Skin of body (tissue), 2 donors: ENCODE results near the gene ANAPC10. TPM values are rescaled to one million over a fixed set of nuclear protein-coding genes. Genes with fewer than 3 reads are reported as not detected.
"Not testable (repeated sequence)": the region's sequence is repeated elsewhere in the genome, so short reads cannot be mapped to it uniquely, and the experiment has no call there.

Experiments
- DNase-seq: peaks from one replicate; lab custom pipeline; 2025; lab: John Stamatoyannopoulos, UW
- total RNA-seq: library from RNA; depleted of rRNA; stranded (reverse); fragments of >200 nt; gene quantifications from one replicate; pipeline ENCODE4 v1.2.3, GENCODE V29; 2014

ANAPC10 gene
- total RNA-seq, 1 donor from 2014 or later, result 29.3 TPM

DNA sequence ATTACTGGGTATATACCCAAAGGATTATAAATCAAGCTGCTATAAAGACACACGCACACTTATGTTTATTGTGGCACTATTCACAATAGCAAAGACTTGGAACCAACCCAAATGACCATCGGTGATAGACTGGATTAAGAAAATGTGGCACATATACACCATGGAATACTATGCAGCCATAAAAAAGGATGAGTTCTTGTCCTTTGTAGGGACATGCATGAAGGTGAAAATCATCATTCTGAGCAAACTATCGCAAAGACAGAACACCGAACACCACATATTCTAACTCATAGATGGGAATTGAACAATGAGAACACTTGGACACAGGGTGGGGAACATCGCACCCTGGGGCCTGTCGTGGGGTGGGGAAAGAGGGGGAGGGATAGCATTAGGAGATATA is 87.7 kb downstream of the ANAPC10 start:
- not testable (repeated sequence) for DNase-seq

DNA sequence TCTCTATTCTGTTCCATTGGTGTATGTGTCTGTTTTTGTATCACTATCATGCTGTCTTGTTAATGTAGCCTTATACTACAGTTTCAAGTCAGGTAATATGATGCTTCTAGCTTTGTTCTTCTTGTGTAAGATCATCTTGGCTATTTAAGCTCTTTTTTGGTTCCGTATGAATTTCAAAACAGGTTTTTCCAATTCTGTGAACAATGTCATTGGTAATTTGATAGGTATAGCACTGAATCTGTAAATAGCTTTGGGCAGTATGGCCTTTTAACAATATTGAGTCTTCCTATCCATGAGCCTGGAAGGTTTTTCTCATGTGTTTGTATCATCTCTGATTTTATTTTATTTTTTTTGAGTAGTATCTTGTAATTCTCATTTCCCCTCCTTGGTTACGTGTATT is 94.3 kb downstream of the ANAPC10 start:
- no peak for DNase-seq

DNA sequence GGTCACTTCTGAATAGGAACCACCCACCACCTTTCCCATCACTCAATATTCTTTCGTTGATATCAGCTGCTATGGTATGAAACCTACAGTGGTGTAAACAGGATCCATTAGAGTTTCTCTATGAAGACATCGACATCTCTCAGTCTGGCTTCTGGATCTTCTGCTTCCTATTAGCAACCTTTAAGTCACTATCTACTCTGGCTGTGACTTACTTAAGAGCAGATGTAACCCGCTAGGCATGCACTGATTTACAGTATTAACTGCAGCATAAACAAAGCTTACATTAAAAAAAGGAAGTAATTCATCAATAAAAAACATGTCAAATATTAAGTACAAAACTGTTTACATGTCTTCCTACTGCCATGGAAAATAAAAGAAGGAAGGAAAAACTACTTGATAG is 96.4 kb downstream of the ANAPC10 start:
- DNase-seq, result no peak

DNA sequence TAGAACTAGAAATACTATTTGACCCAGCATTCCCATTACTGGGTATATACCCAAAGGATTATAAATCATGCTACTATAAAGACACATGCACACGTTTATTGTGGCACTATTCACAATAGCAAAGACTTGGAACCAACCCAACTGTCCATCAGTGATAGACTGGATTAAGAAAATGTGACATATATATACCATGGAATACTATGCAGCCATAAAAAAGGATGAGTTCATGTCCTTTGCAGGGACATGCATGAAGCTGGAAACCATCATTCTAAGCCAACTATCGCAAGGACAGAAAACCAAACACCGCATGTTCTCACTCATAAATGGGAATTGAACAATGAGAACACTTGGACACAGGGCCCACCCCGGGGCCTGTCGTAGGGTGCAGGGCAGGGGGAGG is 97.3 kb downstream of the ANAPC10 start:
- DNase-seq, result not testable (repeated sequence)

DNA sequence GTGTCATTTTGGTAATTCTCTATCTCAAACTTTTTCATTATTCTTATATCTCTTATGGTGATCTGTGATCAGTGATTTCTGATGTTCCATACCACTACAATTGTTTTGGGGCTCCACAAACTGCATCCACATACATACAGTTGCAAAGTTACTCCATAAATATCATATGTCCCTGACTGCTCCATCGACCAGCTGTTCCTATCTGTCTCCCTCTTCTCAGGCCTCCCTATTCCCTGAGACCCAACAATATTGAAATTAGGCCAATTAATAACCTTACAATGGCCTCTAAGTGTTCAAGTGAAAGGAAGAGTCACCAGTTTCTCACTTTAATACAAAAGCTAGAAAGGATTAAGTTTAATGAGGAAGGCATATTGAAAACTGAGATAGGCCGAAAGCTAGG is 108.7 kb downstream of the ANAPC10 start:
- DNase-seq, result no peak

DNA sequence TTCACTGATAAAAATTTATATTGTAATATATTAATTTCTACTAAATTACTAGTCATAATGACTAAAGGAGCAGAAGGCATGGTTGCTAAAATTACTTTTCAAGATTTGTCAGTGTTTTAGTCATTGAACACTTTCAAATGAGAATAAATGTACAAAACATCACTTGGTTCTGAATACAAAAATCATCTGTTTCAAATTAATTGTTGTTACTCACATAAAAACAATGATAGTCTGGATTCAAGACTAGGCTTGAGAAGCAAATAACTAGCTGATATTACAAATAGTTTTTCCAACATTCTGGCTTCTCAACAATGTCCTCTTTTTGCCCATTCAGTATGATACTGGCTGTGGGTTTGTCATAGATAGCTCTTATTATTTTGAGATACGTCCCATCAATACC is 112.5 kb downstream of the ANAPC10 start:
- DNase-seq, result no peak

DNA sequence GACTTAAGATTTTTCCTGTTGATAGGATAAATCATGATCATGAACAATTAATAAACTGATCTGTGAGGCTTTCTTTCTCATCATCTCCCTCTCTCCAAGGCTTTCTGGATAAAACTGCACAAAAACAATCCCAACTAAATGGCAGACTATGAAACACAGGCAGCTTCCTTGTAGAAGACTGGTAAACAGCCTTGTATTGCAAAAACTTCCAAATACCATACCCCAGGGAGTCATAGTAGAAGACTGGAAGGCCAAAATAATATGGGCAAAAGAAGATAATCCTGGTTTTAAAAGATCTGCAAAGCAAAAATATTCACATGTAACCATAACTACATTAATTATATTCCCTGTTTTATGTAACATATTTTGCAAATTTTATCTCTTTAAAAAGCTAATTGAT is 113.0 kb downstream of the ANAPC10 start:
- DNase-seq, result no peak

DNA sequence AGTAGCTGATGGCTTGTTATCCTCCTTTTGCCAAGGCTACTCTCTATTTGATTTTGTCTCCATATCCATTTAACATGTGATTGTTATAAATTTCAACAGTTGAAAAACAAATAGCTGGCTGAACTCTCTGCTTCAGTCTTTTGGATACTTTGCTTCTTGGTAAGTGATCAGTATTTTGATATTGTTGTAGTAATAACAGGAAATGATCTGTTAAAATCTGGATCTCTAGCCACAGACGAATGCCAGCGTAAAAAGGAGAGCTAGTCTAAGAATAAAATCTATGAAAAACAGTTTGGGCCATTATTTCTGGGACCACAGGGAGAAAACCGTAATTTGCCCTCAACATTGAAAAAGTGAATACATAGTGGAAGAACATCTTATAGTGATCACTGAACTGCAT is 113.8 kb downstream of the ANAPC10 start:
- no peak for DNase-seq

DNA sequence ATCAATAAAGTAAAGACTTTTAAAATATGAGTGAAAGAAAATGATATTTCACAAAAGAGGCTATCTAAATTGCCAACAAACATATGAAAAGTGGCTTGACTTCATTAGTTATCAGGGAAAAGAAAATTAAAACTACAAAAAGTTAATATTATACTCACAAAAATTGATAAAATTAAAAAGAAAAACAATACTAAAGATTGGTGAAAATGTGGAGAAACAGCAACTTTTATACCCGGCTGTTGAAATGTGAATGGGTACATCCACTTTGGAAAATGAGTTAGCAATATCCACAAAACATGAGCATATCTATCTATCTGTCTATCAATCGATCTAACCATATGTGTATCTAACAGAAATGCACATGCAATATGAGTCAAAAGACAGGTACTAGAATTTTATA is 122.3 kb downstream of the ANAPC10 start:
- no peak for DNase-seq

DNA sequence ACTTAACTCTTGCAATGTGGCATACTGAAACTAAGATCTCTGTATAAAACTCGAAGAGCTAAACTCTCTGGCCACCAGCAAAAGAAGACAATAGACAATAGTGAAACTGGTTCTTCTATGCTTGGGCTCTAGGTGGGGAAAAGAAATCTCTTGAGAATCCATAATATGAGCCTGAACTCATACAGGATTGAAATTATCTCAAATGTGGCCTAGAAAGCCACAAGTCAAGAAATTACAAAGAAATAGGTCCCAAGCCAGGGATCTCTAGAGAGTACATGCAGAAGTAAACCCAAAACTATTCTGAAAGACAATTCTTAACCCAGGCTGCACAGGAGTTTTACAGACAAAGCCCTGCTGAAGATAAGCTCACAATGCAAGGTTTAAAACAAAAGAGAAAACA is 127.4 kb downstream of the ANAPC10 start:
- DNase-seq, result no peak

DNA sequence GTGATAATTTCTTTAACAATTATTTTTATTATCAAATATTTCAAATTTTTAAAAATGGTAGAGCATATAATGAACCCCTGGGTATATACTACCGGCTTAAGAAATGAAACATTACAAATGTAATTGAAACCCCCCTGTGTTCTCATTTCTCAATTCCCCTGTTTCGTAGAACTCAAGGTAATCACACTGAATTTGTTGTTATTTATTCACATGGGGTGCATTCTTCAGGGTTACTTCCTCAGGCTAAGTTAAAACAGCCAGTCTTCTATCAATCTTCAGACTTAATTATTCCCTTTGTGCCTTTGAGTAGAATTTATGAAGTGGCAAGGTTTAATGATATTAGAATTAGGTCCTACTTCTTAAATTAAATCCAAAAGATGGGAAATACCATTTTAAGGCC is 128.2 kb downstream of the ANAPC10 start:
- no peak for DNase-seq

DNA sequence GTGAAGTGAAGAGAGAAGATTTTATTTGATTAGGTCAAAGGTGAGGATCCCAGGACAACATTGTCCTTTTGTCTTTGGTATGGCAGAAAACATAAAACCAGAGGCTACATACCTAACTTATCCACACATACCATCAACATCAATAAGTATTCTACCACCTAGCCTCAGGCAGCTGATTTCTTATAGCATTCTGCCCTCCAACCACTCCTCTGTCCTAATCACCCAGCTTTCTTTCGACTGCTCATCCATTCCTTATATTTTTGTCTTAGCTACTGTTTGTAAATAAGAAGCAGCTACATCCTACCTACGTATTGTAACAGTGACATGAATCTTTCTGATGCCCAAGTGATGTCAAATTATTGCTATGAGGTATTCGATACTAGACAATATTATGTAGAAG is 129.4 kb downstream of the ANAPC10 start:
- no peak for DNase-seq

DNA sequence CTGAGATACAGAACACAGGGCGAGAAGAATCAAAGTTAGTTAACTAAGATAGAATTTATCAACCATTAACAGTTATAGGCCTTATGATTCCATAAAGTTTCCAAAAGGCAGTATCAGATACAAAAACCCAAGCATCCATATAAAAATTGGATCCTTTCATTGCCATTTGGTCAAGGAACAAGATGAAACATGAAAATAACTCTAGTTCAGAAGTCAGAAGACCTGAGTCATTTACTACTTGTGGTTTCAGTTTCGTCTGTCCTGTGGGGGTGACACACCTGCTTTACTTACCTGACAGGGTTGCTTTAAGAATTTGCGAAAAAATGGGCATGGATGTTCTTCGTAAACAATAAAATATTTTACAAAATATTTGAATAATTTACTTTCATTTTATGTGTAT is 130.8 kb downstream of the ANAPC10 start:
- no peak for DNase-seq

DNA sequence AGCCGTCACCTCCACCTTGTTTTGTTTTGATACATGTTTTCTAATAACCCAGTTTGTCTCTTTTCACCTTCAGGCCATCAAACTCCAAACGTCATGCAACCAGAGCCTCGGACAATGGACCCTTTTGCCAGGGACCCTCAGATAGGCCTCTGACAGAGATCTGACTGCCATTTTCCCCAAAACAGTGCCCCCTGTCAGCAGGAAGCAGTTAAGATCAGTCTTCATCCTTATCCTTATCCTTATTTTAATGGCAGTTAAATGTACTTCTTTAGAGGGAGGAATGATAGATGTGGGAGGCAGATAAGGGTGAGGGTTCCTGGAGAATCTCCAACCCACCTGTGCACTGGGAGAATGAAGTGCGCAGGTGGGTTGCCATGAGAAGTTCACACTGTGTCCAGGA is 135.7 kb downstream of the ANAPC10 start:
- DNase-seq, result no peak

DNA sequence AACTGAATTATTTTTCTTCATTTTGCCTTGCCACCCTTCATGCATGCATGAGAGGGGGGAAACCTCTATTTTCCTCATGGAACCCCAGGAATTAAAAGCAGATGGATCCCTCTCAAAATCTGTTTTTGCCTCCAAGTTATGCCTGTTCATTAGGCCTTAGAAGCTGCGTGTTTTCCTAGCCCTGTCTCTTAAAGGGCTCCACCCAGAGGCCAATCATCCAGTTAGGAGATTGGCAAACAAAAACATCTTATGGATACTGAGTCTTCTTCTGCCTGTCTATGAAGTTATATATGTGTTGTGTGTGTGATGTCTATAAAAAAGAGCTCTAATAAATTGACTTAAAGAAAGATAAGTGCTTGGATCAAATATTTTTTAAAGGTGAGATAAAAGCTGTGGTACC is 142.9 kb downstream of the ANAPC10 start:
- DNase-seq, result no peak

DNA sequence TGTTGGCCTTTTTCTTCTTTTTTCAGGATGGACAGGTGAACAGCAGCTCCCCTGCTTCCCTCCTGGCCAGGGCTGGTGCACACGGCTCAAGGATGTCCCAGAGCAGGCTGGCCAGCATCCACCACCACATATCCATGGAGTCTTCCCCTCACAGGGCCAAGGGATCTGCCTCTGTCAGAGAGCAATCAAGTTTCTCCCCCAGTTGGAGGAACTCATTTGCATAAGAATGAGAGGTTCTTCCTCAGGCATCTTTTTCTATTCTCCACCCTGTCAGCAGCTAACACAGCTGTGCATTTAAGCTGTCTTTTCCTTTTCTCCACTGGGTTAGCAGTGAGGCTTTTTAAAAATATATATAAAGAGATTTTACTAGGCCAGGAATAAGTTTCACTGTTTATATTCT is 143.8 kb downstream of the ANAPC10 start:
- no peak for DNase-seq

DNA sequence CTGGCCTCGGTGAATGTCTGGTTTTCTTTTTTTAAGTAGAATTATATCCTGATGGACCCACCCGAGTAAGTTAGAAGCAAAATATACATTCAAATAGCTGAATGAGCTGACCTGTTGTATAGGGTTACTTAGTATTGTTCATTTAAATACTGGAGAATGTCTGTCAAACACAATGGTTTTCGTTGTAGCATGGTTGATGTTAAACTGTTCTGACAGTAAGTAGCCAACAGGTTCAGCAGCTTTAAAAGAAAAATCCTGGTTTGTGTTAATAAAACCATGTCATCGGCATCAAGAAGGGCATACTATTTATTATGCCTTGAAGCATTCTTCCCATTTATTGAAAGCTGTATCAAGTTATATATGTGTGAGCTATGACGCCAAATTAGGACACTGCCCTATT is 149.6 kb downstream of the ANAPC10 start:
- DNase-seq, result no peak

DNA sequence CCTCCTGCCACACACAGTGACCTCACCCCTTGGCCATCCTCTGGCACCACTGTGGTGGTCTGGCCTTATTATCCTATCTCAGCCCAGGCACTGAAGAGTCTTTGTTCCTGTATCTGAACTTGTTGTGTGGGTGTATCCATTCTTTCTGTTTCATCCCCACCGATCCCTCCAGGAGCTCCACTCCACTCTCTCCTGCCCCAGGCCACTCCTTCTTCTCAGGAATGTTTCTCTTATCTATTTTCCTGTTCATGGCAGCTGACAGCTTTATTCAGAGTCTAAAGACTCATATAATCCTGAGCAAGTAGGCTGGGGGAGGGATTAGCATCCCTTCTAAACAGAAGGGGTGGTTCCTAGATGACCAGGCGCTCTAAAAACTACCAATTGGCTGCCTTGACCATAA is 150.0 kb downstream of the ANAPC10 start:
- DNase-seq, result no peak

Other genes with a start within 250 kb of the ANAPC10 start
- gene ABCE1, start 115 bp upstream of the ANAPC10 start, total RNA-seq, result 88.9 TPM
- 43.5 TPM for gene OTUD4, start 82.4 kb upstream of the ANAPC10 start, total RNA-seq